NT2/D1 (cell line): ENCODE data around the gene PACS2.
"Not testable (repeated sequence)": the region's sequence is repeated elsewhere in the genome, so short reads cannot be mapped to it uniquely, and the experiment has no call there.

Experiments used
- DNase-seq: peaks from one replicate; pipeline ENCODE4 v3.0.0-alpha.2; 2011; ENCODE audit warnings: low read depth, low spot score
- H3K27me3 ChIP-seq: 2 replicates; pipeline ENCODE4 v1.6.0; 2011; ENCODE audit warnings: mild to moderate bottlenecking; ENCODE audit not compliant: insufficient read length, insufficient read depth
- H3K36me3 ChIP-seq: 2 replicates; pipeline ENCODE4 v1.6.1; 2011; ENCODE audit warnings: mild to moderate bottlenecking, low read length, mixed read lengths; ENCODE audit not compliant: insufficient read depth, insufficient read length
- H3K4me1 ChIP-seq: 2 replicates; pipeline ENCODE4 v1.5.1; 2011; ENCODE audit not compliant: insufficient read depth, insufficient read length
- H3K4me3 ChIP-seq: 2 replicates; pipeline ENCODE4 v1.5.1; 2011; ENCODE audit warnings: low read depth; ENCODE audit not compliant: insufficient read length
- H3K9ac ChIP-seq: 2 replicates; pipeline ENCODE4 v1.6.0; 2011; ENCODE audit warnings: low read depth; ENCODE audit not compliant: insufficient read length
- H3K9me3 ChIP-seq: 2 replicates; pipeline ENCODE4 v1.5.1; 2011; ENCODE audit warnings: mild to moderate bottlenecking, low read length; ENCODE audit not compliant: insufficient read depth
- SUZ12 ChIP-seq: IDR thresholded peaks from 2 replicates; pipeline ENCODE4 v1.6.1; 2011; ENCODE audit not compliant: insufficient read length, insufficient read depth; ENCODE audit errors: extremely low read depth
- YY1 ChIP-seq: IDR thresholded peaks from 2 replicates; pipeline ENCODE4 v1.6.1; 2011; ENCODE audit not compliant: insufficient read length, insufficient read depth
- ZNF274 ChIP-seq: IDR thresholded peaks from 2 replicates; pipeline ENCODE4 v1.6.1; 2011; ENCODE audit warnings: mild to moderate bottlenecking, low read depth, low read length

PACS2 gene

DNA sequence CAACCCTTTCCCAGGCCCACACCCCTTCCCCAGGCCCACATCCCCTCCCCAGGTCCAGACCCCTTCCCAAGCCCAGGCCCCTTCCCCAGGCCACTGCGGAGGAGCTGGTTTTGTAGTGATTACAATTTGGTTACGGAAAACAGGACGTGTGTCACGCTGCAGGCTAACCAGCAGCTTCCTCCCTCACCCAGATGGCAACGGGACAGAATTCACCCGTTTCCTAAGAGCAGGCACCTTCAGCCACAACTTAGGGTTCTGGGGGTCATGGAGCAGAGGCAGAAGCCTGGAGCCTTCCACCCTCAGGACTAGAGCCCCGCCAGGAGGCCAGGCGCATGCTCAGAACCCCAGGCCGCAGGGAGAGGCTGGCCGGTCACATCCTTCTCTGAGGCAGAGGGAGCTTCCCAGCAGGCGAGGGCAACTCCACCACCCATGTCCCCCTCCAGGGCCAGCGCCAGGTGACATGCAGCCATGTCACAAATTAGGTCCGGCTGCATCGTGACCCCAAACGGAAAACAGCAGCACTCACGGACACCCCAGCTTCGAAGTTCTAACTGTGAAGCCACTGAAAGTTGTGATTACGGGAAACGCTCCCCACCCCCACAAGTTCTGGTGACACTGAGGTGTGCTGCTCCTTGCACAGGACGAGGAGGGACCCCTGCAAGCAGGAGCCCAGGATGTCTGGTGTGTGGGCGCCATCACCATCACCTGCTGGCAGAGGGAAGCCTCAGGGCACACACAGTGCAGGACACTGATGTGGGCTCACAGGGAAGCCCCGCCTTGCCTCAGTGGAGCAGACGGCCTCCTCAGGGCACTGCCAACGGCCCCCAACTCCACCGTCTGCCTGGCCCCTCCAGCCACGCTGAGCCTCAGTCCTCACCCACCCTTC, 21.5 kb upstream of the PACS2 start:
- H3K4me3 ChIP-seq = no peak overlapping the region
- H3K27me3 ChIP-seq = no peaks in the 10 kb centered on the region
- no peak overlapping the region for H3K9ac ChIP-seq
- H3K4me1 ChIP-seq = peaks cover 5% of the 10 kb centered on the region
- no peaks in the 10 kb centered on the region for H3K36me3 ChIP-seq
- no peak for DNase-seq
- TF ChIP-seq ZNF274 (no peak), SUZ12 (no peak), YY1 (no peak)
- H3K9me3 ChIP-seq = no peaks in the 10 kb centered on the region

DNA sequence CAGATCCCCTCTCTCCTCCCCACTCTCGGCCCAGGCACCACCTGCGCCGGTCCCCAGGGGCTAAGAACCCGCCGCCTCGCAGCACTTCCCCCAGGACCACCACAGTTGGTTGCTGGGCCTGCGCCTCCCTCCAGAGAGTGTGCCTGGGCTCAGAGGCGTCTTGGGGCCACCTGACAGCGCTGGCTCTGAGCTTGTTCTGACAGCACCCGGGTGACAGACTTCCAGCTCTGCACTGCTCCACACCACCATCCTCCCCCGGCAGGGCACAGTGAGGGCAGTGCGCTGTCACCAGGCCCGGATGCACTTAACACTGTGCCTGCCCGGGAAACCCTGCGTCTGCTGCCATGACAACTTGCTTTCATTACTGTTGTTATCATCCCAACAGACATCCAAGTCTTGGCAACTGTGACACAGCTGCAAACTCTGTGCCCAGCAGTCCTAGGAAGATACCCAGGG, 20.4 kb upstream of the PACS2 start:
- H3K27me3 ChIP-seq = no peaks in the 10 kb centered on the region
- no peaks in the 10 kb centered on the region for H3K36me3 ChIP-seq
- DNase-seq = no peak
- peaks cover 5% of the 10 kb centered on the region for H3K4me1 ChIP-seq
- no peaks in the 10 kb centered on the region for H3K9me3 ChIP-seq
- no peak overlapping the region for H3K9ac ChIP-seq
- TF ChIP-seq SUZ12 = no peak
- no peak for TF ChIP-seq YY1
- no peak for TF ChIP-seq ZNF274
- no peak overlapping the region for H3K4me3 ChIP-seq

- H3K4me1 ChIP-seq, H3K27me3 ChIP-seq, H3K9me3 ChIP-seq, H3K9ac ChIP-seq, H3K4me3 ChIP-seq, DNase-seq, H3K36me3 ChIP-seq: not testable (repeated sequence)
These were observed 17.2 kb upstream of the PACS2 start for GRCh38 chr14:105297311-105297710.

DNA sequence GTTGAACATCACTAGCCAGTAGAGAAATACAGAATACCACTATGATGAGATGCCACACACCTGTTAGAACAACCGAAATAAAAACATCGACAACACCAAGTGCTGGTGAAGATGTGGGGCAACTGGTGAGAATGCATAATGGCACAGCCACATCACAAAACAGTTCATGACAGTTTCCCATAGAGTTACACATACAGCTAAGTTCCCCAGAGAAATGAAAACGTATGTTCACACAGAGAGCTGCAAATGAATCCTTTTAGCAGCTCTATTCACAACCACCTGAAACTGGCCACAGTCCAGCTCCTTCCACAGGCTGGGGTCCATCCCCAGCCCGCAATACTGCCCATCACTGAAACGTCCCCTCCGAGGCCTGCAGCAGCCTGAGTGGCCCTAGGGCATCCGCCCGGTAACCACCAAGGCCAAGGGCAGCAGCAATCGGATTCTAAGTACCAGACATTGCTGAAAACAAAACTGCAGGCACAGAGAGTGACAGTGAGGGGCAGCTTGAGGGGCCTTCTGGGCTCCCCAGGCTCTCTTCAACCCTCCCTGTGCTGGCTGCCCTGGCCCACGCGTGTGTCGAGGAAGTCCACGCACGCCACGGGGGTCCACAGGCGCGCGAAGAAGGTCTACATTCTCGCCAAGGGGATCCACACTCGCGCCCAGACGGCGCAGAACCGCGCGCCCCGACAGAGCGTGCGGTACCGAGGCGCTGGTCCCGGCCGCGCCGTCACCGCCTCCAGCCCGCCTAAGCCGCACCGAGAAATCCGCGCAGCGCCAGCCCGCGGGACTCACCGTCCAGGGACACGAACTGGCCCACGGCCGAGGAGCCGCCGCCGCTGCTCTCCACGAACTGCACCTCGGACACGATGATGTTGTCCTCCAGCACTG, 14.7 kb upstream of the PACS2 start:
- Histone ChIP-seq H3K36me3 (no peaks in the 10 kb centered on the region), H3K9ac (peak overlapping the region; percentile 96), H3K27me3 (peaks cover 7% of the 10 kb centered on the region), H3K4me3 (peak overlapping the region; percentile 90), H3K9me3 (no peaks in the 10 kb centered on the region), H3K4me1 (peaks cover 4% of the 10 kb centered on the region)
- TF ChIP-seq SUZ12 (no peak), YY1 (no peak), ZNF274 (no peak)
- DNase-seq = no peak

GRCh38 chr14:105300542-105301102, 13.9 kb upstream of the PACS2 start, which contains the start of gene BRF1:
Gene BRF1, minus strand, starts transcription at chr14:105301001. Its CDS starts 372 bp downstream, at chr14:105300629.
- Histone ChIP-seq H3K9ac (peak within 1 kb of the TSS; percentile 96), H3K36me3 (no peaks in the 10 kb centered on the region), H3K9me3 (no peaks in the 10 kb centered on the region), H3K4me3 (peak within 1 kb of the TSS; percentile 90), H3K4me1 (peaks cover 4% of the 10 kb centered on the region), H3K27me3 (peaks cover 7% of the 10 kb centered on the region)
- DNase-seq = peak; percentile 81
- TF ChIP-seq YY1 = no peak
- no peak for TF ChIP-seq ZNF274
- no peak for TF ChIP-seq SUZ12

GRCh38 chr14:105301103-105301914, 13.2 kb upstream of the PACS2 start:
- H3K4me1 ChIP-seq = peaks cover 4% of the 10 kb centered on the region
- no peaks in the 10 kb centered on the region for H3K9me3 ChIP-seq
- peak; percentile 77 for DNase-seq
- H3K9ac ChIP-seq = peak overlapping the region; percentile 96
- TF ChIP-seq SUZ12 = no peak
- no peak for TF ChIP-seq YY1
- TF ChIP-seq ZNF274 = no peak
- H3K4me3 ChIP-seq = peak overlapping the region; percentile 46
- peaks cover 7% of the 10 kb centered on the region for H3K27me3 ChIP-seq
- no peaks in the 10 kb centered on the region for H3K36me3 ChIP-seq

DNA sequence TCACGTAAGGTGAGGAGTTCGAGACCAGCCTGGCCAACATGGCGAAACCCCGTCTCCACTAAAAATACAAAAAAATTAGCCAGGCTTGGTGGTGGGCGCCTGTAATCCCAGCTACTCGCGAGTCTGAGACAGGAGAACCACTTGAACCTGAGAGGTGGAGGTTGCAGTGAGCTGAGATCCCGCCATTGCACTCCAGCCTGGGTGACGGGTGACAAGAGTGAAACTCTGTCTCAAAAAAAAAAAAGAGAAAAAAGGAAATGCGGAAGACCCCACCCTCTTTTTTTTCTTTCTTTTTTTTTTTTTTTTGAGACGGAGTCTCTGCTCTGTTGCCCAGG, 12.7 kb upstream of the PACS2 start:
- peak overlapping the region; percentile 32 for H3K4me3 ChIP-seq
- not testable (repeated sequence) for H3K9me3 ChIP-seq, H3K9ac ChIP-seq, H3K36me3 ChIP-seq, H3K4me1 ChIP-seq, DNase-seq, H3K27me3 ChIP-seq
